Measurements from ENCODE around the gene HIC1.

HIC1 gene

DNA sequence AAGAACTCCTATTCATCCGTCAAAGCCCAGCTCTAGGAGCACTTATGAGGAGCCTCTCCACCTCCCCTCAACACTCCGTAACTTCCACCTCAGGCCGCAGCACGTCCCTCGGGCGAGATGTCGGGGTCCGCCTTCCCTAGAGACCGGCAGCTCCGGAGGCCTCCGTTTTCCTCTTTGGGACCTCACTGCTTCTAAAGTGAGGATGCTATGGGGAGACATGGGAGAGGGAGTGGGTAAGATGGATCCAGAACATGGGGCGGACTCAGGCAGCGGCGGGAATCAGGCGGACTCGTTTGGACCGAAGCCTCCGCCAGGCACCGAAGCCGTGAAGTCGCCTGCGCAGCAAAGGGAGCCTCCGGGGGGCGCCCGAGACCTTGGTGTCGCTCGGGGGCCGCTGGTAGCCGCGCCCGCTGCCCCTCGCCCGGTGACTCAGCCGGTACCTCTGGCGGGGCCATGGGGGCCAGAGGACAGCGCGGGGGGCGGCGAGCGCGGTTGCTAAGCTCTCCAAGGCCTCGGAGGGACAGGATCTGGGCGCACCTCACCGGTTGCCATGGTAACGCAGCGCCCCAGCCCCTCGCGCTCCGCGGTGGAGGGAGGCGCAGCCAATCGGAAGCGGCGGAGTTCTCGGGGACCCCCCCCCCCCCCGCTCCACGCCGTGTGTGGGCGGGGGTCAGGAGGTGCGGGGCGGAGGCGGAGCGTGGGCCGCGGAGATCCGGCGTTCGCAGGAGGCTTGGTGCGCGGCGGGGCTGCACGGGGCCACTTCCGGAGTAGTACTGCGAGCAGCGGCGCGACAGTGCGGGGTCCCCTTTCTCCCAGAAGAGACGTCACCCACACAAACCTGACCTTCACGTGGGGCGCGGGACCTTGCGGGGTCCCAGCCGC, 1.3 kb upstream of the HIC1 start:
- Histone ChIP-seq H3K27ac (ENCODE audit: low read depth, low read length) (peak overlapping the region; percentile 21), H3K9ac (ENCODE audit: low read length) (no peak overlapping the region), H3K36me3 (ENCODE audit: control insufficient read depth, insufficient read depth, low read length) (peaks cover 3% of the 10 kb centered on the region), H3K4me1 (ENCODE audit: control insufficient read depth, insufficient read depth, low read length) (peaks cover 5% of the 10 kb centered on the region), H3K27me3 (ENCODE audit: control insufficient read depth, insufficient read depth, low read length) (no peaks in the 10 kb centered on the region), H3K4me3 (ENCODE audit: low read length) (peak overlapping the region; percentile 58)

- no peaks in the 10 kb centered on the region for H3K27me3 ChIP-seq (ENCODE audit: control insufficient read depth, insufficient read depth, low read length)
- peaks cover 3% of the 10 kb centered on the region for H3K36me3 ChIP-seq (ENCODE audit: control insufficient read depth, insufficient read depth, low read length)
- peaks cover 2% of the 10 kb centered on the region for H3K4me1 ChIP-seq (ENCODE audit: control insufficient read depth, insufficient read depth, low read length)
- H3K4me3 ChIP-seq (ENCODE audit: low read length): peak overlapping the region; percentile 58
- peak overlapping the region; percentile 21 for H3K27ac ChIP-seq (ENCODE audit: low read depth, low read length)
- H3K9ac ChIP-seq (ENCODE audit: low read length): no peak overlapping the region
Measured at GRCh38 chr17:2054262-2054511, 716 bp upstream of the HIC1 start.

DNA sequence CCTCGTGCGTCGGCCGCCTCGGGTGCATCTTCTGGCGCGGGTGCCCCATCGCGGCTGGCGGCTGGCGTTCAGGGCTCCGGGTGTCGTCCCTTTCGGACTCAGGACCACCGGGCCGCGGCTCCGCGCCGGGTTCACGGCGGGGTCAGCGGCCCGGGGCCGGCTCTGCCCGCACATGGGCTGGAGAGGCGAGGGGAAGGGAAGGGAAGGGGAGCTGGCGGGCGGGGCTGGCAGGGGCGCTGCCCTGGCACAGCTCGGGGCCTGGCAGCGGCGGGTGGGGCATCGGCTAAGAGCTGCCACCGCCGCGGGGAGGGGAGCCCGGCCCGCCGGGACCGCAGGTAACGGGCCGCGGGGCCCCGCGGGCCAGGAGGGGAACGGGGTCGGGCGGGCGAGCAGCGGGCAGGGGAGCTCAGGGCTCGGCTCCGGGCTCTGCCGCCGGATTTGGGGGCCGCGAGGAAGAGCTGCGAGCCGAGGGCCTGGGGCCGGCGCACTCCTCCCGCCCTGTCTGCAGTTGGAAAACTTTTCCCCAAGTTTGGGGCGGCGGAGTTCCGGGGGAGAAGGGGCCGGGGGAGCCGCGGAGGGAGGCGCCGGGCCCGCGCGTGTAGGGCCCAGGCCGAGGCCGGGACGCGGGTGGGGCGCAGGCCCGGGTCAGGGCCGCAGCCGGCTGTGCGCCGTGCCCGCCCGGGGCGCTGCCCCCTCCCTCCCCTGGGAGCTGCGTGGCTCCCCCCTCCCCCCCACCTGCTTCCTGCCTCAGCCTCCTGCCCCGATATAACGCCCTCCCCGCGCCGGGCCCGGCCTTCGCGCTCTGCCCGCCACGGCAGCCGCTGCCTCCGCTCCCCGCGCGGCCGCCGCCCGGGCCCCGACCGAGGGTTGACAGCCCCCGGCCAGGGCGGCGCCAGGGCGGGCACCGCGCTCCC, 646 bp downstream of the HIC1 start:
- peak overlapping the region; percentile 81 for H3K27ac ChIP-seq (ENCODE audit: low read depth, low read length)
- peaks cover 3% of the 10 kb centered on the region for H3K36me3 ChIP-seq (ENCODE audit: control insufficient read depth, insufficient read depth, low read length)
- H3K4me1 ChIP-seq (ENCODE audit: control insufficient read depth, insufficient read depth, low read length): peaks cover 6% of the 10 kb centered on the region
- no peak overlapping the region for H3K9ac ChIP-seq (ENCODE audit: low read length)
- H3K27me3 ChIP-seq (ENCODE audit: control insufficient read depth, insufficient read depth, low read length): no peaks in the 10 kb centered on the region
- H3K4me3 ChIP-seq (ENCODE audit: low read length): peak overlapping the region; percentile 61

DNA sequence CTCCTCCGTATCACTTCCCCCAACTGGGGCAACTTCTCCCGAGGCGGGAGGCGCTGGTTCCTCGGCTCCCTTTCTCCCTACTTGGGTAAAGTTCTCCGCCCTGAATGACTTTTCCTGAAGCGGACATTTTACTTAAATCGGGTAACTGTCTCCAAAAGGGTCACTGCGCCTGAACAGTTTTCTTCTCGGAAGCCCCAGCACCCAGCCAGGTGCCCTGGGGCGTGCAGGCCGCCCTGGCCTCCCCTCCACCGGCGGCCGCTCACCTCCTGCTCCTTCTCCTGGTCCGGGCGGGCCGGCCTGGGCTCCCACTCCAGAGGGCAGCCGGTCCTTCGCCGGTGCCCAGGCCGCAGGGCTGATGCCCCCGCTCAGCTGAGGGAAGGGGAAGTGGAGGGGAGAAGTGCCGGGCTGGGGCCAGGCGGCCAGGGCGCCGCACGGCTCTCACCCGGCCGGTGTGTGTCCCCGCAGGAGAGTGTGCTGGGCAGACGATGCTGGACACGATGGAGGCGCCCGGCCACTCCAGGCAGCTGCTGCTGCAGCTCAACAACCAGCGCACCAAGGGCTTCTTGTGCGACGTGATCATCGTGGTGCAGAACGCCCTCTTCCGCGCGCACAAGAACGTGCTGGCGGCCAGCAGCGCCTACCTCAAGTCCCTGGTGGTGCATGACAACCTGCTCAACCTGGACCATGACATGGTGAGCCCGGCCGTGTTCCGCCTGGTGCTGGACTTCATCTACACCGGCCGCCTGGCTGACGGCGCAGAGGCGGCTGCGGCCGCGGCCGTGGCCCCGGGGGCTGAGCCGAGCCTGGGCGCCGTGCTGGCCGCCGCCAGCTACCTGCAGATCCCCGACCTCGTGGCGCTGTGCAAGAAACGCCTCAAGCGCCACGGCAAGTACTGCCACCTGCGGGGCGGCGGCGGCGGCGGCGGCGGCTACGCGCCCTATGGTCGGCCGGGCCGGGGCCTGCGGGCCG, 1.6 kb downstream of the HIC1 start:
- Histone ChIP-seq H3K27me3 (ENCODE audit: control insufficient read depth, insufficient read depth, low read length) (no peaks in the 10 kb centered on the region), H3K27ac (ENCODE audit: low read depth, low read length) (peak overlapping the region; percentile 81), H3K4me1 (ENCODE audit: control insufficient read depth, insufficient read depth, low read length) (peaks cover 11% of the 10 kb centered on the region), H3K9ac (ENCODE audit: low read length) (no peak overlapping the region), H3K36me3 (ENCODE audit: control insufficient read depth, insufficient read depth, low read length) (peaks cover 3% of the 10 kb centered on the region), H3K4me3 (ENCODE audit: low read length) (peak overlapping the region; percentile 61)

- peaks cover 18% of the 10 kb centered on the region for H3K4me1 ChIP-seq (ENCODE audit: control insufficient read depth, insufficient read depth, low read length)
- no peaks in the 10 kb centered on the region for H3K27me3 ChIP-seq (ENCODE audit: control insufficient read depth, insufficient read depth, low read length)
- H3K36me3 ChIP-seq (ENCODE audit: control insufficient read depth, insufficient read depth, low read length): peaks cover 3% of the 10 kb centered on the region
- H3K9ac ChIP-seq (ENCODE audit: low read length): no peak overlapping the region
- peak overlapping the region; percentile 36 for H3K4me3 ChIP-seq (ENCODE audit: low read length)
- peak overlapping the region; percentile 82 for H3K27ac ChIP-seq (ENCODE audit: low read depth, low read length)
Measured at GRCh38 chr17:2057175-2057759, 2.4 kb downstream of the HIC1 start.

- H3K36me3 ChIP-seq (ENCODE audit: control insufficient read depth, insufficient read depth, low read length): peaks cover 3% of the 10 kb centered on the region
- no peaks in the 10 kb centered on the region for H3K27me3 ChIP-seq (ENCODE audit: control insufficient read depth, insufficient read depth, low read length)
- peak overlapping the region; percentile 38 for H3K4me3 ChIP-seq (ENCODE audit: low read length)
- peaks cover 21% of the 10 kb centered on the region for H3K4me1 ChIP-seq (ENCODE audit: control insufficient read depth, insufficient read depth, low read length)
- peak overlapping the region; percentile 82 for H3K27ac ChIP-seq (ENCODE audit: low read depth, low read length)
- no peak overlapping the region for H3K9ac ChIP-seq (ENCODE audit: low read length)
Measured at GRCh38 chr17:2057760-2058585, 3.1 kb downstream of the HIC1 start.

DNA sequence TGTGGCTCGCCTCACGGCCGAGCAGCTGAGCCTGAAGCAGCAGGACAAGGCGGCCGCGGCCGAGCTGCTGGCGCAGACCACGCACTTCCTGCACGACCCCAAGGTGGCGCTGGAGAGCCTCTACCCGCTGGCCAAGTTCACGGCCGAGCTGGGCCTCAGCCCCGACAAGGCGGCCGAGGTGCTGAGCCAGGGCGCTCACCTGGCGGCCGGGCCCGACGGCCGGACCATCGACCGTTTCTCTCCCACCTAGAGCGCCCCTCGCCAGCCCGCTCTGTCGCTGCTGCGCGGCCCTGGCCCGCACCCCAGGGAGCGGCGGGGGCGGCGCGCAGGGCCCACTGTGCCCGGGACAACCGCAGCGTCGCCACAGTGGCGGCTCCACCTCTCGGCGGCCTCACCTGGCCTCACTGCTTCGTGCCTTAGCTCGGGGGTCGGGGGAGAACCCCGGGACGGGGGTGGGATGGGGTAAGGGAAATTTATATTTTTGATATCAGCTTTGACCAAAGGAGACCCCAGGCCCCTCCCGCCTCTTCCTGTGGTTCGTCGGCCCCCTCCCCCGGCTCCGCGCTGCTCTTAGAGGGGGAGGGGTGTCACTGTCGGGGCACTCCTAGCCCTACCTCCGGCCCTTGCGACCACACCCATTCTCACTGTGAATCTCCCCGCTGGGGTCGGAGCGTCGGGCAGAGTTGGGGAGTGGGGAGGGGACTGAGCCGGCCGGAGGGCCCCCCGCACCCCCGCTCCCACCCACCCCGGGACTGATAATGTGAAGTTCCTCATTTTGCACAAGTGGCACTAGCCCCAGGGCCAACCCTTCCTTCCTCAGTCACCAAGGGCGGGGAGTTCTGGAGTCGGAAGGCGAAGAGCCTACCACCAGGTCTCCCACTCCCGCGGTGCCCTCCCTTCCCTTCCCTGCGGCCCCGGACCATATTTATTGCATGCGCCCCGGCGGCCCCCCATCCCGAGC, 4.0 kb downstream of the HIC1 start:
- H3K36me3 ChIP-seq (ENCODE audit: control insufficient read depth, insufficient read depth, low read length): peaks cover 3% of the 10 kb centered on the region
- no peaks in the 10 kb centered on the region for H3K27me3 ChIP-seq (ENCODE audit: control insufficient read depth, insufficient read depth, low read length)

GRCh38 chr17:2059547-2060384, 4.9 kb downstream of the HIC1 start:
- Histone ChIP-seq H3K4me3 (ENCODE audit: low read length) (peak overlapping the region; percentile 50), H3K27me3 (ENCODE audit: control insufficient read depth, insufficient read depth, low read length) (no peaks in the 10 kb centered on the region), H3K4me1 (ENCODE audit: control insufficient read depth, insufficient read depth, low read length) (peaks cover 30% of the 10 kb centered on the region), H3K27ac (ENCODE audit: low read depth, low read length) (peak overlapping the region; percentile 82), H3K9ac (ENCODE audit: low read length) (no peak overlapping the region), H3K36me3 (ENCODE audit: control insufficient read depth, insufficient read depth, low read length) (peaks cover 3% of the 10 kb centered on the region)

More for the DNA sequence above, 4.0 kb downstream of the HIC1 start:
- peak overlapping the region; percentile 82 for H3K27ac ChIP-seq (ENCODE audit: low read depth, low read length)
- peak overlapping the region; percentile 50 for H3K4me3 ChIP-seq (ENCODE audit: low read length)
- no peak overlapping the region for H3K9ac ChIP-seq (ENCODE audit: low read length)
- H3K4me1 ChIP-seq (ENCODE audit: control insufficient read depth, insufficient read depth, low read length): peaks cover 29% of the 10 kb centered on the region

DNA sequence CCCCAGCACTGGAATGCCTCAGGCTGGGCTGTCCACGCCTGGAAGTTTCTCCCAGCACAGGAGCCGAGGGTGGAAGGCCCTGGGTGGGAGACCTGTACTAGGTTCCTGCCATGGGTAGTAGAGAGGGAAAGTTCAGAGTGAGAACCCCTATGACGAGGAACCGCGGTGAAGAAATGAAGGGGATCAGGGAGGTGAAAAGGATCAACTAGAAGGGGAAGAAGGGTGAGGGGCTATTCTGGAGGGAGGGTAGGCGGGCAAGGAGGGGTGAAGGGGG, 5.4 kb downstream of the HIC1 start:
- Histone ChIP-seq H3K9ac (ENCODE audit: low read length) (no peak overlapping the region), H3K36me3 (ENCODE audit: control insufficient read depth, insufficient read depth, low read length) (peaks cover 3% of the 10 kb centered on the region), H3K27ac (ENCODE audit: low read depth, low read length) (peak overlapping the region; percentile 82), H3K4me3 (ENCODE audit: low read length) (peak overlapping the region; percentile 50), H3K4me1 (ENCODE audit: control insufficient read depth, insufficient read depth, low read length) (peaks cover 34% of the 10 kb centered on the region), H3K27me3 (ENCODE audit: control insufficient read depth, insufficient read depth, low read length) (no peaks in the 10 kb centered on the region)
